IMR-90 (cell line): ENCODE measurements around the gene CATSPER4. TPM values are rescaled to one million over a fixed set of nuclear protein-coding genes. Genes with fewer than 3 reads are reported as not detected.
A peak's percentile ranks its signal among the peaks of the same experiment; 100 is the strongest.

ENCODE experiments used
- ATAC-seq: fragments of 200-7000 bp; cut with Tn5 transposase; 2 replicates; pipeline ENCODE4 v1.9.1; 2020; ENCODE audit warnings: low read depth, mild to moderate bottlenecking, moderate library complexity
- BruUV-seq: library from RNA; stranded (reverse); fragments of 400-500 nt; replicated peaks from 2 replicates; lab custom pipeline; 2021; lab: Mats Ljungman, UMichigan
- CTCF ChIA-PET: fragments of 300-600 bp; formaldehyde crosslinking; extraction: SDS; loops from one replicate; lab custom pipeline; 2021; ENCODE audit warnings: antibody characterized with exemption; lab: Yijun Ruan, JAX
- POLR2A ChIA-PET: fragments of 300-600 bp; sonication (Branson Sonifier 250); formaldehyde crosslinking; loops from one replicate; lab custom pipeline; 2022; ENCODE audit warnings: antibody characterized with exemption; ENCODE audit not compliant: unreplicated experiment; lab: Charles Lee
- DNase-seq: peaks from one replicate; pipeline ENCODE4 v3.0.0; 2013
- H2AFZ ChIP-seq: replicated peaks from 2 replicates; pipeline ENCODE3; 2013; ENCODE audit warnings: low read length, mild to moderate bottlenecking; ENCODE audit not compliant: poor library complexity
- H2AK5ac ChIP-seq: 2 replicates; pipeline ENCODE4 v1.6.1; 2013; ENCODE audit warnings: low read depth, low read length, inconsistent platforms
- H2AK9ac ChIP-seq: replicated peaks from 2 replicates; pipeline ENCODE3; 2013; ENCODE audit warnings: mild to moderate bottlenecking, low read depth, low read length, moderate library complexity; ENCODE audit not compliant: poor library complexity
- H2BK120ac ChIP-seq: 2 replicates; pipeline ENCODE4 v1.6.1; 2013; ENCODE audit warnings: low read depth, low read length, inconsistent platforms
- H2BK15ac ChIP-seq: 3 replicates; pipeline ENCODE4 v1.6.1; 2013; ENCODE audit warnings: low read depth, low read length, inconsistent platforms
- H2BK20ac ChIP-seq: 2 replicates; pipeline ENCODE4 v1.6.1; 2013; ENCODE audit warnings: low read depth, mild to moderate bottlenecking, inconsistent platforms, low read length, moderate library complexity
- H2BK5ac ChIP-seq: 2 replicates; pipeline ENCODE4 v1.6.1; 2013; ENCODE audit warnings: mild to moderate bottlenecking, low read depth, low read length, inconsistent platforms; ENCODE audit not compliant: poor library complexity, severe bottlenecking
- H3K14ac ChIP-seq: replicated peaks from 2 replicates; pipeline ENCODE4 v1.6.1; 2013; ENCODE audit warnings: low read depth, low read length, inconsistent platforms
- H3K18ac ChIP-seq: 2 replicates; pipeline ENCODE4 v1.6.1; 2013; ENCODE audit warnings: low read depth, low read length, control low read depth
- H3K23ac ChIP-seq: 2 replicates; pipeline ENCODE4 v1.6.1; 2013; ENCODE audit warnings: low read depth, low read length, inconsistent platforms
- H3K27ac ChIP-seq: 2 replicates; pipeline ENCODE4 v1.5.1; 2013; ENCODE audit warnings: mild to moderate bottlenecking, control low read depth, low read length; ENCODE audit not compliant: insufficient read depth
- H3K27me3 ChIP-seq: 2 replicates; pipeline ENCODE4 v1.6.1; 2013; ENCODE audit warnings: low read length; ENCODE audit not compliant: control insufficient read depth, insufficient read depth
- H3K36me3 ChIP-seq: 2 replicates; pipeline ENCODE4 v1.6.1; 2013; ENCODE audit warnings: low read length, mixed read lengths; ENCODE audit not compliant: control insufficient read depth, insufficient read depth
- H3K4ac ChIP-seq: 2 replicates; pipeline ENCODE4 v1.6.1; 2013; ENCODE audit warnings: low read depth, low read length, inconsistent platforms
- H3K4me1 ChIP-seq: 2 replicates; pipeline ENCODE4 v1.6.1; 2013; ENCODE audit warnings: low read length, mixed read lengths; ENCODE audit not compliant: control insufficient read depth, insufficient read depth
- H3K4me2 ChIP-seq: 2 replicates; pipeline ENCODE4 v1.6.1; 2013; ENCODE audit warnings: low read depth, mild to moderate bottlenecking, control low read depth, low read length, moderate library complexity
- H3K4me3 ChIP-seq: 2 replicates; pipeline ENCODE4 v1.5.1; 2013; ENCODE audit warnings: low read depth, mild to moderate bottlenecking, control low read depth, low read length, moderate library complexity; ENCODE audit not compliant: insufficient read depth
- H3K56ac ChIP-seq: 2 replicates; pipeline ENCODE4 v1.6.1; 2013; ENCODE audit warnings: low read length, inconsistent platforms; ENCODE audit not compliant: insufficient read depth; ENCODE audit errors: extremely low read depth
- H3K79me1 ChIP-seq, 2 experiments: 2 replicates each; pipeline ENCODE4 v1.6.1; 2013; ENCODE audit warnings: low read length in 2 of 2, inconsistent platforms in 1 of 2, low read depth in 1 of 2
- H3K9ac ChIP-seq: 2 replicates; pipeline ENCODE4 v1.6.1; 2013; ENCODE audit warnings: low read depth, low read length, control low read depth
- H3K9me1 ChIP-seq: 2 replicates; pipeline ENCODE4 v1.6.1; 2013; ENCODE audit warnings: low read length, inconsistent platforms; ENCODE audit not compliant: insufficient read depth
- H3K9me3 ChIP-seq: 2 replicates; pipeline ENCODE4 v1.6.1; 2013; ENCODE audit warnings: low read length; ENCODE audit not compliant: control insufficient read depth, insufficient read depth
- H4K20me1 ChIP-seq: 2 replicates; pipeline ENCODE4 v1.6.1; 2013; ENCODE audit warnings: low read length, inconsistent platforms; ENCODE audit not compliant: insufficient read depth
- H4K5ac ChIP-seq: 2 replicates; pipeline ENCODE4 v1.6.1; 2013; ENCODE audit warnings: mild to moderate bottlenecking, low read depth, low read length, control low read depth
- H4K8ac ChIP-seq, 2 experiments: 2 replicates each; pipeline ENCODE4 v1.6.1; 2013; ENCODE audit warnings: low read depth in 2 of 2, low read length in 2 of 2, control low read depth in 1 of 2, inconsistent platforms in 1 of 2
- H4K91ac ChIP-seq: 2 replicates; pipeline ENCODE4 v1.6.1; 2013; ENCODE audit warnings: low read depth, low read length, inconsistent platforms; ENCODE audit not compliant: insufficient read depth
- CEBPB ChIP-seq: IDR thresholded peaks from 2 replicates; pipeline ENCODE4 v1.6.1; 2012; ENCODE audit warnings: low read depth, low read length, improper control_type of control experiment
- CHD1 ChIP-seq: IDR thresholded peaks from 2 replicates; pipeline ENCODE4 v1.6.1; 2012; ENCODE audit warnings: low read depth, low read length, improper control_type of control experiment
- FOS ChIP-seq: fragments of 150-350 bp; IDR thresholded peaks from 2 replicates; pipeline ENCODE4 v1.6.1; 2016; ENCODE audit warnings: low read depth, low read length
- MAFK ChIP-seq: IDR thresholded peaks from 2 replicates; pipeline ENCODE4 v1.6.1; 2012; ENCODE audit warnings: low read depth, low read length, improper control_type of control experiment
- MAZ ChIP-seq: IDR thresholded peaks from 2 replicates; pipeline ENCODE4 v1.6.1; 2012; ENCODE audit warnings: low read depth, mild to moderate bottlenecking, low read length, improper control_type of control experiment, moderate library complexity, borderline replicate concordance
- MXI1 ChIP-seq: IDR thresholded peaks from 2 replicates; pipeline ENCODE4 v1.6.1; 2012; ENCODE audit warnings: low read depth, mild to moderate bottlenecking, low read length, moderate library complexity, borderline replicate concordance
- POLR2A ChIP-seq: IDR thresholded peaks from 2 replicates; pipeline ENCODE4 v1.6.1; 2012; ENCODE audit warnings: mild to moderate bottlenecking, low read depth, low read length
- RAD21 ChIP-seq: IDR thresholded peaks from 2 replicates; pipeline ENCODE4 v1.6.1; 2012; ENCODE audit warnings: low read length, improper control_type of control experiment
- RCOR1 ChIP-seq: IDR thresholded peaks from 2 replicates; pipeline ENCODE4 v1.6.1; 2012; ENCODE audit warnings: mild to moderate bottlenecking, low read length, improper control_type of control experiment; ENCODE audit not compliant: insufficient replicate concordance
- RFX5 ChIP-seq: IDR thresholded peaks from 2 replicates; pipeline ENCODE4 v1.8.0; 2012; ENCODE audit warnings: low read depth, mild to moderate bottlenecking, low read length, moderate library complexity
- SMC3 ChIP-seq: fragments of 150-350 bp; IDR thresholded peaks from 2 replicates; pipeline ENCODE4 v1.6.1; 2016; ENCODE audit warnings: low read depth, mild to moderate bottlenecking, antibody characterized with exemption, low read length, moderate library complexity
- whole genome bisulfite sequencing, 2 experiments: methylation state at CpG; one replicate each; pipeline versions ENCODE4 v1.1.5 to v1.1.7; 2013; ENCODE audit warnings: missing lambda C conversion rate in 2 of 2; ENCODE audit not compliant: insufficient read length in 1 of 2; ENCODE audit errors: extremely low coverage in 2 of 2; 5-methylcytosine and 5-hydroxymethylcytosine counted together
- dilution Hi-C: fragments of 300-500 bp; cut with HindIII; formaldehyde crosslinking; loops from one replicate; pipeline ENCODE4 v1.14.3; 2018; ENCODE audit warnings: low sequenced_read_pairs; ENCODE audit not compliant: unreplicated experiment
- in situ Hi-C: fragments of 300-500 bp; cut with MboI; formaldehyde crosslinking; loops from 3 replicates; pipeline ENCODE4 v1.14.3; 2019; ENCODE audit warnings: low sequenced_read_pairs, inconsistent platforms, mixed read lengths
- intact Hi-C: fragments of 100-400 bp; cut with micrococcal nuclease; formaldehyde crosslinking; loops from 2 replicates; pipeline ENCODE4 v1.10.0; 2022
- polyA plus RNA-seq, 3 experiments: library from polyadenylated mRNA; depleted of rRNA; stranded (reverse); fragments of >200 nt; gene quantifications; 2 replicates each; pipeline ENCODE4 v1.2.3, GENCODE V29; 2012; ENCODE audit warnings: low replicate concordance in 1 of 3
- total RNA-seq: library from RNA; depleted of rRNA; stranded (reverse); fragments of >200 nt; gene quantifications from 2 replicates; pipeline ENCODE4 v1.2.3, GENCODE V29; 2012
- TF ChIP-seq, protein P1 (sequence below): fragments of 150-350 bp; IDR thresholded peaks from 2 replicates; pipeline ENCODE4 v1.6.1; 2016; ENCODE audit warnings: low read depth, mild to moderate bottlenecking, low read length, moderate library complexity, borderline replicate concordance
- TF ChIP-seq, protein P2 (sequence below): fragments of 150-350 bp; IDR thresholded peaks from 2 replicates; pipeline ENCODE4 v1.6.1; 2017; ENCODE audit warnings: mild to moderate bottlenecking, antibody characterized with exemption, low read length, low read depth

The CATSPER4 gene
- total and polyA plus RNA-seq, 2 of the 4 experiments (the other 2 are of a cell fraction): not detected

- ChIA-PET CTCF (no interaction called here), POLR2A (no interaction called here)
- Histone ChIP-seq H3K4me3 (no peak within 1 kb of the TSS), H3K79me1 (no peaks in the 10 kb centered on the region), H4K5ac (no peak within 1 kb of the TSS), H3K36me3 (no peaks in the 10 kb centered on the region), H3K27ac (no peak within 1 kb of the TSS), H3K9ac (no peak within 1 kb of the TSS), H4K91ac (no peak within 1 kb of the TSS), H3K18ac (no peak within 1 kb of the TSS), H2BK5ac (no peak within 1 kb of the TSS), H3K4me1 (peaks cover 4% of the 10 kb centered on the region), H3K56ac (no peak within 1 kb of the TSS), H3K27me3 (peaks cover 45% of the 10 kb centered on the region), H2AK9ac (no peak within 1 kb of the TSS), H3K4ac (no peak within 1 kb of the TSS), H4K8ac (no peak within 1 kb of the TSS), H3K23ac (no peak within 1 kb of the TSS), H2BK15ac (no peak within 1 kb of the TSS), H2AFZ (peak within 1 kb of the TSS; percentile 23), H2BK20ac (no peak within 1 kb of the TSS), H3K9me1 (no peaks in the 10 kb centered on the region), H3K4me2 (no peak within 1 kb of the TSS), H2AK5ac (no peak within 1 kb of the TSS), H4K20me1 (no peaks in the 10 kb centered on the region), H3K14ac (no peak within 1 kb of the TSS), H2BK120ac (no peak within 1 kb of the TSS), H3K9me3 (no peaks in the 10 kb centered on the region)
- ATAC-seq: no peak
- WGBS, 2 experiments: no CpG with 5 or more reads among the region's 6 CpGs
- dilution Hi-C loops: no loop called here
- in situ Hi-C loops: no loop called here
- no peak for DNase-seq
- intact Hi-C loops: no loop called here
- TF ChIP-seq CHD1 (no peak), MAFK (no peak), MAZ (no peak), CEBPB (no peak), POLR2A (no peak), RAD21 (no peak), RCOR1 (no peak), MXI1 (no peak), FOS (no peak), RFX5 (no peak), SMC3 (no peak)
- TF ChIP-seq, protein P1, sequence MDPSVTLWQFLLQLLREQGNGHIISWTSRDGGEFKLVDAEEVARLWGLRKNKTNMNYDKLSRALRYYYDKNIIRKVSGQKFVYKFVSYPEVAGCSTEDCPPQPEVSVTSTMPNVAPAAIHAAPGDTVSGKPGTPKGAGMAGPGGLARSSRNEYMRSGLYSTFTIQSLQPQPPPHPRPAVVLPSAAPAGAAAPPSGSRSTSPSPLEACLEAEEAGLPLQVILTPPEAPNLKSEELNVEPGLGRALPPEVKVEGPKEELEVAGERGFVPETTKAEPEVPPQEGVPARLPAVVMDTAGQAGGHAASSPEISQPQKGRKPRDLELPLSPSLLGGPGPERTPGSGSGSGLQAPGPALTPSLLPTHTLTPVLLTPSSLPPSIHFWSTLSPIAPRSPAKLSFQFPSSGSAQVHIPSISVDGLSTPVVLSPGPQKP: no peak
- TF ChIP-seq, protein P2, sequence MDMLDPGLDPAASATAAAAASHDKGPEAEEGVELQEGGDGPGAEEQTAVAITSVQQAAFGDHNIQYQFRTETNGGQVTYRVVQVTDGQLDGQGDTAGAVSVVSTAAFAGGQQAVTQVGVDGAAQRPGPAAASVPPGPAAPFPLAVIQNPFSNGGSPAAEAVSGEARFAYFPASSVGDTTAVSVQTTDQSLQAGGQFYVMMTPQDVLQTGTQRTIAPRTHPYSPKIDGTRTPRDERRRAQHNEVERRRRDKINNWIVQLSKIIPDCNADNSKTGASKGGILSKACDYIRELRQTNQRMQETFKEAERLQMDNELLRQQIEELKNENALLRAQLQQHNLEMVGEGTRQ: no peak
- no TSS peak for BruUV-seq
Measured at GRCh38 chr1:26158908-26159742, 31.3 kb upstream of the CATSPER4 start, which contains the start of gene FAM110D. Gene FAM110D, plus strand, starts transcription at chr1:26159079. Its CDS starts 2,213 bp downstream, at chr1:26161292.
